Measurements from ENCODE around the gene ST8SIA5. TPM values are rescaled to one million over a fixed set of nuclear protein-coding genes. Genes with fewer than 3 reads are reported as not detected.

Gene ST8SIA5
- total RNA-seq, 1 donor: 0.90 TPM

DNA sequence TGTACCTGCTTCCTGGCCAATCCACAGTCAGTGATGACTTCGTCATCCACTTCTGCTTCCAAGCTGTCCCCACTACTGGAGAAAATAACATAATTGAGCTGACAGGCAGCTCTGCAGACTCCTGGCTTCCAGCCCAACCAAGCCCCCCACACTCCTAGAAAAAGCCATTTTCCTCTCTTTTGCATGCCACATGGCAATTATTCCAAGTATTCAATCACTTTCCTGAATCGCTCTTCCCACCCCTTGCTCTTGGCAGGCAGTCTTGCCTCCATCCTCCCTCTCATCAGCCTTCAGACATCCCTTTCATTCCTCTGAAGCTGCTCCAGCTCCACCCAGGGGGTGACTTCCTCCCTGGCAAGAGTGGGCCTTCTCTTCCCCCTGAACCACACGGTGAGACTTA, 14.3 kb upstream of the ST8SIA5 start:
- H3K4me3 ChIP-seq (ENCODE audit: low read depth, low read length): no peak overlapping the region
- TF ChIP-seq, protein P1, sequence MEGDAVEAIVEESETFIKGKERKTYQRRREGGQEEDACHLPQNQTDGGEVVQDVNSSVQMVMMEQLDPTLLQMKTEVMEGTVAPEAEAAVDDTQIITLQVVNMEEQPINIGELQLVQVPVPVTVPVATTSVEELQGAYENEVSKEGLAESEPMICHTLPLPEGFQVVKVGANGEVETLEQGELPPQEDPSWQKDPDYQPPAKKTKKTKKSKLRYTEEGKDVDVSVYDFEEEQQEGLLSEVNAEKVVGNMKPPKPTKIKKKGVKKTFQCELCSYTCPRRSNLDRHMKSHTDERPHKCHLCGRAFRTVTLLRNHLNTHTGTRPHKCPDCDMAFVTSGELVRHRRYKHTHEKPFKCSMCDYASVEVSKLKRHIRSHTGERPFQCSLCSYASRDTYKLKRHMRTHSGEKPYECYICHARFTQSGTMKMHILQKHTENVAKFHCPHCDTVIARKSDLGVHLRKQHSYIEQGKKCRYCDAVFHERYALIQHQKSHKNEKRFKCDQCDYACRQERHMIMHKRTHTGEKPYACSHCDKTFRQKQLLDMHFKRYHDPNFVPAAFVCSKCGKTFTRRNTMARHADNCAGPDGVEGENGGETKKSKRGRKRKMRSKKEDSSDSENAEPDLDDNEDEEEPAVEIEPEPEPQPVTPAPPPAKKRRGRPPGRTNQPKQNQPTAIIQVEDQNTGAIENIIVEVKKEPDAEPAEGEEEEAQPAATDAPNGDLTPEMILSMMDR (IDR thresholded peaks at IDR 0.05; ENCODE audit: insufficient read depth, low read length): no peak
- no peak for DNase-seq (ENCODE audit: low read depth)

DNA sequence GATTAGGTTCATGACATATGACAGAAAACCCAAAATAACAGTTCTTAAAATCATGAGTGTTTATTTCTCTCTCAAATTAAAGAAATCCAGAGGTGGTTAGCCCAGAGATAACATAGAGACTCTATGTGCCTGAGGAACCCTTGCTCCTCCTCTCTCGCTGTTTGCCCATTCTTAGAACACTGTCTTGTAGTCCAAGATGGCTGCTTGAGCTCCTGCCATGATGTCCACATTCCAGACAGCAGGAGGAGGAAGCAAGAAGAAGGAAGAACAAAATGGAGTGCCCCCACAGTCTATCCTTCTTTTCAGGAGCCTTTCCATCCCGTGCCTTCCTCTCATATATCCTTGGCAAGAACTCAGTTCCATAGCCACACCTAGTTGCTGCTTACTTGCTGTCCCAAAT, 13.9 kb upstream of the ST8SIA5 start:
- no peak for DNase-seq (ENCODE audit: low read depth)
- TF ChIP-seq, protein P1 (IDR thresholded peaks at IDR 0.05; ENCODE audit: insufficient read depth, low read length): no peak
- no peak overlapping the region for H3K4me3 ChIP-seq (ENCODE audit: low read depth, low read length)

DNA sequence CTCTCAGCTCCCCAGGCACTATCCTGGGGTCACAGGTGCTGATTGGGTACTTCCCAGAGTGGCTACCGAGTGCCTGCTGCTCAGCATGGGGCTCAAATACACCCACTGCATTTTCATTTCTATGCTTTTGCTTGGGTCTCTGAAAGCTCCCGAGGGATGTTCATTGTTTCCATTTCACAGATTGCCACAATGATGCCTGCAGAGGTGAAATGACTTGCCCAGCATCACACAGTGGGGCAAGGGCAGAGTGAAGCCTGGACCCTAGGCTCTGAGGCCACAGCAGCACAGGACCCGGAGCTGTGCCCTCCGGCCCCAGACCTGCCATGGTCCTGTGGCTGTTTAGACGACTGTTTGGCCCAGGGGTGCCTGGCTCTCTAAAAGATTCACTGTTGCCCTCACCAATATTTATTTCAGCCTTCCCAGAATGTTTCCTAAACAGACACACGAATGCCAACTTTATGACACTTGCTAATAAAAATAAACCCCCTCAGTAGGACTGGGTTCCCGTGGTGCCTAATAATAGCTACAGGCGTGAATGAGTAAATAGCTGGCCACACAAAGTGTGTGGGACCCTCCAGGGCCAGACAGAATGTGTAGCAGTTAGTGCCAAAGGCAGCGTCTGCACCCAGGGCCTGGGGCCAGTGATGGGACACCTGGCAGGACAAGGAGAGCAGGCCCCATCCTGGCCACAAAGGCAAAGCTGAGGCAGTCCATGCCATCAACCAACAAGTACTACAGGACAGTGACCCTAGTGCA, 11.5 kb upstream of the ST8SIA5 start:
- no peak for DNase-seq (ENCODE audit: low read depth)

DNA sequence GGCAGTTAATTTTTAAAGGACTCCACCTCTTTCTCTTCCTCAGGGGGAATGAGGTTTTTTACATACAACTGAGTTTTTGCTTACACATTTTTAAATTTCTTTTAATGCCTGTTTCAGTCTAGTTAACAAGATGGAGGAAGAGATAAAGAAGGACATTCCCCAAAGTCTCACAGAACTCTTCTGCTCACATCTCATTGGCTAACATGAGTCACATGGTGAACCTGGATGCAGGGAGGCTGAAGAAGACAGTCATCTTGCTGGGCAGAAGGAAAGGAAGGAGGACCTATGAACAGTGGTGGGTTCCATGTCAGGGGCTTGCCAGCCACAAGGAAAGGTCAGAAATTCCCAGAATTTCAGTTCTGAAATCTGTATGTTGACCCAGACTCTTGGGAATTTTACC, 10.4 kb upstream of the ST8SIA5 start:
- TF ChIP-seq, protein P1 (IDR thresholded peaks at IDR 0.05; ENCODE audit: insufficient read depth, low read length): no peak
- DNase-seq (ENCODE audit: low read depth): no peak
- H3K4me3 ChIP-seq (ENCODE audit: low read depth, low read length): no peak overlapping the region

More for the DNA sequence above, 11.5 kb upstream of the ST8SIA5 start:
- TF ChIP-seq, protein P1 (IDR thresholded peaks at IDR 0.05; ENCODE audit: insufficient read depth, low read length): no peak
- H3K4me3 ChIP-seq (ENCODE audit: low read depth, low read length): no peak overlapping the region

DNA sequence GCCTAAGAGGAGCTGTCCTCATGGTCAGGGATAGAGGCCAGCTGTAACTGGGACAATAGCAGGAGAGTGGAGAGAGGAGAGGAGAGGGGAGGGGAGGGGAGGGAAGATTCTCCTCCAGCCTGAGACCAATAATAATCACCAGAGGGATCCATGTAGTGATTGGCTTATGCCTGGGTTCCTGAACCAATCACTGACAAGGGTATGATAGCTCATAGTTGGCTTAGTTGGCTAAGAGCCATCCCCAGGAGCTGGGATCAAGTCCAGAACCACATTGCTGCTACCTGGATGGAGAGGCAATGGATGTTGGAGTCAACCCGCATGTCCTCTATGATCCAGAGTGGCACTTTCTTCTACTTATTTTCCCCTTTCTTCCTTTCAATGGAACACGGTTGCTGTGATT, 7.7 kb upstream of the ST8SIA5 start:
- TF ChIP-seq, protein P1 (IDR thresholded peaks at IDR 0.05; ENCODE audit: insufficient read depth, low read length): no peak
- no peak for DNase-seq (ENCODE audit: low read depth)
- no peak overlapping the region for H3K4me3 ChIP-seq (ENCODE audit: low read depth, low read length)

DNA sequence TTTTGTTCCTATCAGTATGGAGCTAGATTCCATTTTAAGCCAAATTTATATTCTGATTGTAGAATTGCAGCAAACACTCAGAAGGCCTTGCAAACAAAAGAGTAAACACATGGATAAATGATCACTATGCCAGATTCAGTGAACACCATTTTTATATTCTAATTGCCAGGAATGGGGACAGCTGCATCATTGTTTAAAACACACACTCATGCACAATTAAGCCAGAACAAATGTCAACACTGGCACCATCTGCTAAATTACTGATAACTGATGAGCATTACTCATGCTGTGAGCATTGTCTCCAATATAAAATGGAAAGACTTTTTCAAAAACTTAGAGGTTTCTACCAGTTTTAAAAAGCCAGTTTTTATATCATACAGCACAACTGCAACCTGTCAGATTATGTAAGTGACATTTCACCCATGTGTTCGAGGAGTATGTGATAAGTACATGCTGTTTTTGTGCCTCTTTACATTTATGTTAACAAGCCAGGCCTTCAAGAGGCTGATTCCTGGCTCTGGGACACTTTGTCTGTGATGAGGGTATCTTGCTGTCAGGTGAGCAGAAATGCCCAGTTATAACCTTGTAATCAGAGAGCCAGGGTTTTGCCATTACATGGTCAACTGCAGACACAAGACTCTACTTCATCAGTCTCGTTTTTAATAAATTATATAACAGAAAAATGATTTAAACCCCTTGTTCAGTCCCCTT, 4.4 kb upstream of the ST8SIA5 start:
- no peak for DNase-seq (ENCODE audit: low read depth)
- no peak overlapping the region for H3K4me3 ChIP-seq (ENCODE audit: low read depth, low read length)
- TF ChIP-seq, protein P1 (IDR thresholded peaks at IDR 0.05; ENCODE audit: insufficient read depth, low read length): no peak

Data from fibroblast of the aortic adventitia (primary cell).